ENCODE data around the gene SHROOM3.

SHROOM3 gene

GRCh38 chr4:76576824-76577223 is 141.8 kb downstream of the SHROOM3 start:
- no peak for TF ChIP-seq FOXP2 (optimal IDR thresholded peaks at IDR 0.05; ENCODE audit: borderline replicate concordance, extremely low read depth, extremely low read length, insufficient read depth)
- TF ChIP-seq SIN3A (IDR thresholded peaks at IDR 0.05; ENCODE audit: borderline replicate concordance, insufficient read depth, low read length): no peak
- TF ChIP-seq REST (IDR thresholded peaks at IDR 0.05; ENCODE audit: insufficient read depth in 1 of 2, low read depth in 2 of 2, low read length in 2 of 2): no peak
- TF ChIP-seq POLR2AphosphoS5 (IDR thresholded peaks at IDR 0.05; ENCODE audit: low read depth, low read length): no peak
- TF ChIP-seq TAF1 (IDR thresholded peaks at IDR 0.05; ENCODE audit: borderline replicate concordance, insufficient read depth, low read length): no peak

GRCh38 chr4:76578002-76578560 is 143.1 kb downstream of the SHROOM3 start:
- TF ChIP-seq POLR2AphosphoS5 (IDR thresholded peaks at IDR 0.05; ENCODE audit: low read depth, low read length): no peak

- TF ChIP-seq SIN3A (IDR thresholded peaks at IDR 0.05; ENCODE audit: borderline replicate concordance, insufficient read depth, low read length) (no peak), TAF1 (IDR thresholded peaks at IDR 0.05; ENCODE audit: borderline replicate concordance, insufficient read depth, low read length) (no peak), REST (IDR thresholded peaks at IDR 0.05; ENCODE audit: insufficient read depth in 1 of 2, low read depth in 2 of 2, low read length in 2 of 2) (no peak), POLR2AphosphoS5 (IDR thresholded peaks at IDR 0.05; ENCODE audit: low read depth, low read length) (no peak), FOXP2 (optimal IDR thresholded peaks at IDR 0.05; ENCODE audit: borderline replicate concordance, extremely low read depth, extremely low read length, insufficient read depth) (no peak)
Observed at GRCh38 chr4:76579596-76580375, 144.8 kb downstream of the SHROOM3 start.

- no peak for TF ChIP-seq REST (IDR thresholded peaks at IDR 0.05; ENCODE audit: insufficient read depth in 1 of 2, low read depth in 2 of 2, low read length in 2 of 2)
- TF ChIP-seq SIN3A (IDR thresholded peaks at IDR 0.05; ENCODE audit: borderline replicate concordance, insufficient read depth, low read length): no peak
- TF ChIP-seq FOXP2 (optimal IDR thresholded peaks at IDR 0.05; ENCODE audit: borderline replicate concordance, extremely low read depth, extremely low read length, insufficient read depth): no peak
- no peak for TF ChIP-seq POLR2AphosphoS5 (IDR thresholded peaks at IDR 0.05; ENCODE audit: low read depth, low read length)
- no peak for TF ChIP-seq TAF1 (IDR thresholded peaks at IDR 0.05; ENCODE audit: borderline replicate concordance, insufficient read depth, low read length)
Observed at GRCh38 chr4:76581077-76581962, 146.3 kb downstream of the SHROOM3 start.

- TF ChIP-seq REST (IDR thresholded peaks at IDR 0.05; ENCODE audit: insufficient read depth in 1 of 2, low read depth in 2 of 2, low read length in 2 of 2) (no peak; a peak in 1 of 4 replicates), SIN3A (IDR thresholded peaks at IDR 0.05; ENCODE audit: borderline replicate concordance, insufficient read depth, low read length) (peak; percentile 77; the same call in 1 of the 2 replicates), TAF1 (IDR thresholded peaks at IDR 0.05; ENCODE audit: borderline replicate concordance, insufficient read depth, low read length) (no peak), POLR2AphosphoS5 (IDR thresholded peaks at IDR 0.05; ENCODE audit: low read depth, low read length) (peak; percentile 52; the same call in 1 of the 2 replicates)
Observed at GRCh38 chr4:76582074-76582816, 147.2 kb downstream of the SHROOM3 start.

Measured in PFSK-1 (cell line).